ENCODE measurements around the gene WFIKKN2.
"Not testable (repeated sequence)": the region's sequence is repeated elsewhere in the genome, so short reads cannot be mapped to it uniquely, and the experiment has no call there.

Gene WFIKKN2

DNA sequence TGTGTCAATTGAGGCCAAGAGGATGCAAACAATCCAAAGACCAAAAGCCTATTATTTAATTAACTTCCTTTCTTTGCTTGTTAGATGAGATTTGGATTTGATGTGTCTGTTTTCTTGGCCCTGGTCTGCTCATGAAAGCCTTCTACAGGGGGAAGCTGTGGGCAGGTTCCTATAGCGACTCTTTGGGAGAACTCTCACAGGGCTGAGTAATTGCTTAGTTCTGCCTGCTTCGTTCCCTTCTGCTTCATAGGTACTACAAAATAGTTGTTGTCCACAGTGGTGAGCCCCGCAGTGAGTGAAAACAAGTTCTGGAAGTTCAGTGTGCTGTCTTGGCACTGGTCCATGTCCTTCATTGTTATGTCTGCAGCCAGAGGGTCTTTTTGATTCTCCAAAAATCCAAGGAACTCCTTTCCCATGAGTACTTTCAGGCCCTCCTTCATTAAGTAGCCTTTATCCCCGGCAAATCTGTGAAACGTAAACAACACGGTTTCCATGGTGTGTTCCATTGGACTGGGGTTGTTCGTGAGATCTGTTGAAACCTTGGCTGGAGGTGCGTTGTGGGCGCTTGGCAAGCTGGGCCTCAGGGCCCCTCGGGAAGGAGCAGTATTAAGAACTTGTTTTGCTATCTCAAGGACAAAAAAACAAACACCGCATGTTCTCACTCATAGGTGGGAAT is 38.1 kb upstream of the WFIKKN2 start:
- no peak for TF ChIP-seq ZFX (IDR thresholded peaks at IDR 0.05; ENCODE audit: borderline replicate concordance)
- TF ChIP-seq, protein P1, sequence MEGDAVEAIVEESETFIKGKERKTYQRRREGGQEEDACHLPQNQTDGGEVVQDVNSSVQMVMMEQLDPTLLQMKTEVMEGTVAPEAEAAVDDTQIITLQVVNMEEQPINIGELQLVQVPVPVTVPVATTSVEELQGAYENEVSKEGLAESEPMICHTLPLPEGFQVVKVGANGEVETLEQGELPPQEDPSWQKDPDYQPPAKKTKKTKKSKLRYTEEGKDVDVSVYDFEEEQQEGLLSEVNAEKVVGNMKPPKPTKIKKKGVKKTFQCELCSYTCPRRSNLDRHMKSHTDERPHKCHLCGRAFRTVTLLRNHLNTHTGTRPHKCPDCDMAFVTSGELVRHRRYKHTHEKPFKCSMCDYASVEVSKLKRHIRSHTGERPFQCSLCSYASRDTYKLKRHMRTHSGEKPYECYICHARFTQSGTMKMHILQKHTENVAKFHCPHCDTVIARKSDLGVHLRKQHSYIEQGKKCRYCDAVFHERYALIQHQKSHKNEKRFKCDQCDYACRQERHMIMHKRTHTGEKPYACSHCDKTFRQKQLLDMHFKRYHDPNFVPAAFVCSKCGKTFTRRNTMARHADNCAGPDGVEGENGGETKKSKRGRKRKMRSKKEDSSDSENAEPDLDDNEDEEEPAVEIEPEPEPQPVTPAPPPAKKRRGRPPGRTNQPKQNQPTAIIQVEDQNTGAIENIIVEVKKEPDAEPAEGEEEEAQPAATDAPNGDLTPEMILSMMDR (IDR thresholded peaks at IDR 0.05), result no peak
- no peak overlapping the region for H3K27ac ChIP-seq

DNA sequence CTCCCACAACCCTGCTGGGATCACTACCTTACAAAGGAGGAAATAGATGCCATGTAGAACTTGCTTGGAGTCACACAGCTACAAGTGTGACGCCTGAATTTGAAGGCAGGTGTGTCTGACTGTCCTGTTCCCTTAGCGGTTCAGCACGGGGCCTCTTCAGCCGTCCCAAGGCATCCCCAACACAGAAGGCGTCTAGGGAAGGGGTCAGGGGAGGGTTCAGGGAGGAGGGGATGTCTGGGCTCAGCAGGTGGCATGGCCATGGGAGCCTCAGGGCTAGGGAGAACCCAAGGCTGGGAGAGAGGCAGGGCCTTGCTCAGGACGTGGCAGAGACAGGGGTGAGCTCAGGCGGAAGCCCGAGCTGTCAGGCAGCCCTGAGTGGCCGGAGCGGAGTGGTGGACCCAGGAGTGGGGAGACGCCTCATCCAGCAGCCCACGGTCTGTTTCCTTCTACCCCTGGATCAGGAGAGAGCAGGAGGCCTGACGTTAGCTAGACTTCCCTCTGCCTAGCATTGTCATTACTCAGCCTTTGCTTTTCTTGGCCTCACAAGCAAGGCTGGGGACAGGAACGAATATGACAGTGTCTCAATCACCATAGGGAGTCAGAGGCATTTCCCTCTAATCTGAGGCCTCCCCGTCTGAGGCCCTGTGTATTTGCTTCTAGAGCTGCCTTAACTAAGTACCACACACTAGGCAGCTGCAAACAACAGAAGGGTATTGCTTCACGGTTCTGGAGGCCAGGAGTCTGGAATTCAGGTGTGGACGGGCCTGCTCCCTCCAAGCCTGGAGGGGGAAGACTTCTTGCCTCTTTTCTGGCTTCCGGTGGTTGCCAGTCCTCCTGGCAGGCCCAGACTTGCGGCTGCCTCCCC is 36.7 kb upstream of the WFIKKN2 start:
- H3K27ac ChIP-seq, result no peak overlapping the region
- TF ChIP-seq, protein P1 (IDR thresholded peaks at IDR 0.05), result no peak
- TF ChIP-seq ZFX (IDR thresholded peaks at IDR 0.05; ENCODE audit: borderline replicate concordance), result no peak

GRCh38 chr17:50799582-50799981 is 35.8 kb upstream of the WFIKKN2 start:
- TF ChIP-seq, protein P1 (IDR thresholded peaks at IDR 0.05), result no peak
- no peak for TF ChIP-seq ZFX (IDR thresholded peaks at IDR 0.05; ENCODE audit: borderline replicate concordance)
- H3K27ac ChIP-seq, result no peak overlapping the region

GRCh38 chr17:50800196-50800700 is 35.1 kb upstream of the WFIKKN2 start:
- H3K27ac ChIP-seq, result no peak overlapping the region
- no peak for TF ChIP-seq ZFX (IDR thresholded peaks at IDR 0.05; ENCODE audit: borderline replicate concordance)
- TF ChIP-seq, protein P1 (IDR thresholded peaks at IDR 0.05), result no peak

DNA sequence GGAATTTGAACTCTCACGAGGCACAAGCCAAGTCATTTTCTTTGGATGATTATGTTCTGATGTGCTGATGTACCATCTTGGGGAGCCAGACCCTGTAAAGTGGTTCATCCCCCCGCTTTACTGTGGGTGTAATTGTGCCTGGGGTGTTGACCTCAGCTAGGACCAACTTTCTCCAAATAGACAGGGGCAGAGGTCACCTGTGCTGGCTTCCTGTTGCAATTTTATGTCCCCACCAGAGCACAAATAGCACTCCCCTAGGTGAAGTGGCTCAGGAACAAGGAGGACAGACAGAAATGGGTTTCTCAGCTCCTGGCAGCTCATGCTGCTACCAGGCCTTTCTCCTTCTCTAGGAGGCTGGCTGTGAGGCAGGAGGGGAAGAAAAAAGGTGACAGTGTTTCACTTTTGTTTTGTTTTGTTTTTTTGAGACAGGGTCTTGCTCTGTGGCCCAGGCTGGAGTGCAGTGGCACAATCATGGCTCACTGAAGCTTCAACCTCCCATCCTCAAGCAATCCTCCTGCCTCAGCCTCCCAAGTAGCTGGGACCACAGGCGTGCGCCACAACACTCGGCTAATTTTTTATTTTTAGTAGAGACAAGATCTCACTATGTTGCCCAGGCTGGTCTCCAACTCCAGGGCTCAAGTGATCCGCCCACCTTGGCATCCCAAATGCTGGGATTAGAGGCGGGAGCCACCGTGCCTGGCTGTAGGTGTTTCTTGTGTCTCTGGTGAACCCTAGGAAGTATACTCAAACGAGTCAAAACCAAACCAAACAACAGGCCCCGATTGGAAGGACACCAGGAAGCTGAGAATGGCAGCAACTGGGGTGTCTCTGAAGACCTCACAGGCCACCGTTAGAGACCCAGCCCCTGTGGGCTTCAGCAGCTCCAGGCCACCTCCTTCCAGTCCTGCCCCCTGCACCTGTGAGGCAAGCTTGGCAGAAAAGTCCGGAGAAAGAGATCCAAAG is 32.5 kb upstream of the WFIKKN2 start:
- TF ChIP-seq, protein P1 (IDR thresholded peaks at IDR 0.05), result no peak
- TF ChIP-seq ZFX (IDR thresholded peaks at IDR 0.05; ENCODE audit: borderline replicate concordance), result no peak
- H3K27ac ChIP-seq, result no peak overlapping the region

DNA sequence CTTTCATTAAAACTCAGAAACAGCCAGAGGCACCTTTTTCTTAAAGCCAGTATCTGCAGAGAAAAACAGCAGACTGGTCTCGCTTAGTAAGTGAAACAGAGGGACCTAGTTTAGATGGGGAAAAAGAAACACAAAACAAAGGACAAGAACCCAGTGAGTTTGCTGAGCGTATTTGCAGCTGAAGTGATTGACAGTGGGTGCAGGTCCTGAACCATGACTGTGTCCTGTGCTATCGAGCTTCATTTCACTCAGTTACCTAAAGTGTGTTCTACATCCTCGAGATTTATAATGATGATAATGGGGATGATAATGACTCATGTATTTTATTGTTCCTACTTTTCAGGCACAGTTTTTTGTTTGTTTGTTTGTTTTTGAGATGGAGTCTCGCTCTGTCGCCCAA is 31.7 kb upstream of the WFIKKN2 start:
- H3K27ac ChIP-seq, result no peak overlapping the region
- TF ChIP-seq, protein P1 (IDR thresholded peaks at IDR 0.05), result no peak
- no peak for TF ChIP-seq ZFX (IDR thresholded peaks at IDR 0.05; ENCODE audit: borderline replicate concordance)

GRCh38 chr17:50804749-50805475 is 30.5 kb upstream of the WFIKKN2 start:
- H3K27ac ChIP-seq, result not testable (repeated sequence)
